GM12878 (cell line): ENCODE measurements around the gene ZNF763. TPM values are rescaled to one million over a fixed set of nuclear protein-coding genes. Genes with fewer than 3 reads are reported as not detected.

Experiments used
- ATAC-seq: fragments of 200-7000 bp; cut with Tn5 transposase; 3 replicates; pipeline ENCODE4 v1.9.1; 2020; ENCODE audit warnings: mild to moderate bottlenecking, moderate library complexity
- BruUV-seq: library from RNA; stranded (reverse); fragments of 400-500 nt; replicated peaks from 2 replicates; lab custom pipeline; 2021; lab: Mats Ljungman, UMichigan
- CTCF ChIA-PET: fragments of 300-600 bp; sonication (Branson Sonifier 250); formaldehyde crosslinking; extraction: SDS; loops from one replicate; lab custom pipeline; 2021; ENCODE audit warnings: inconsistent platforms; lab: Yijun Ruan, JAX
- POLR2A ChIA-PET: fragments of 350-600 bp; formaldehyde crosslinking; extraction: SDS; loops from one replicate; lab custom pipeline; 2021; ENCODE audit warnings: inconsistent platforms; lab: Charles Lee
- RAD21 ChIA-PET: fragments of 300-600 bp; sonication (Branson Sonifier 250); formaldehyde crosslinking; loops from one replicate; lab custom pipeline; 2023; ENCODE audit warnings: antibody characterized with exemption; ENCODE audit not compliant: unreplicated experiment; lab: Charles Lee
- SMC1A ChIA-PET: fragments of 300-600 bp; sonication (Branson Sonifier 250); formaldehyde crosslinking; loops from one replicate; lab custom pipeline; 2023; ENCODE audit not compliant: unreplicated experiment, uncharacterized antibody; lab: Charles Lee
- DNase-seq: peaks from one replicate; pipeline ENCODE4 v3.0.0-alpha.2; 2011; ENCODE audit warnings: low read depth, low spot score
- FAIRE-seq: peaks from 3 replicates; lab custom pipeline; 2011; peaks lifted over from hg19 to GRCh38; lab: Jason Lieb, UNC
- H2AFZ ChIP-seq: 2 replicates; pipeline ENCODE4 v1.6.0; 2011; ENCODE audit warnings: low read depth, low read length, control low read depth; ENCODE audit not compliant: control insufficient read depth
- H3K27ac ChIP-seq: 2 replicates; pipeline ENCODE4 v1.5.1; 2011; ENCODE audit warnings: control low read depth; ENCODE audit not compliant: control insufficient read depth, insufficient read depth
- H3K27me3 ChIP-seq, 2 experiments: replicated peaks in 1 of 2; 2 replicates each; pipeline versions ENCODE4 v1.6.0 to v1.6.1; 2011; ENCODE audit warnings: low read length in 1 of 2; ENCODE audit not compliant: control insufficient read depth in 2 of 2, insufficient read depth in 2 of 2
- H3K36me3 ChIP-seq, 2 experiments: 2 replicates each; pipeline ENCODE4 v1.5.1; 2011; ENCODE audit warnings: low read length in 1 of 2; ENCODE audit not compliant: control insufficient read depth in 2 of 2, insufficient read depth in 2 of 2
- H3K4me1 ChIP-seq: 2 replicates; pipeline ENCODE4 v1.6.1; 2011; ENCODE audit warnings: mild to moderate bottlenecking, low read length, moderate library complexity, mixed read lengths; ENCODE audit not compliant: control insufficient read depth, insufficient read depth
- H3K4me2 ChIP-seq: 2 replicates; pipeline ENCODE4 v1.6.0; 2011; ENCODE audit warnings: control low read depth; ENCODE audit not compliant: control insufficient read depth, insufficient read depth
- H3K4me3 ChIP-seq: fragments of 200-600 bp; sonication (generic); 2 replicates; pipeline ENCODE4 v1.5.1; 2016
- H3K79me2 ChIP-seq: 2 replicates; pipeline ENCODE4 v1.6.0; 2011; ENCODE audit warnings: low read length; ENCODE audit not compliant: control insufficient read depth, insufficient read depth
- H3K9ac ChIP-seq: 2 replicates; pipeline ENCODE4 v1.8.0; 2011; ENCODE audit warnings: low read length, control low read depth, mixed read lengths; ENCODE audit not compliant: control insufficient read depth, insufficient read depth
- H3K9me3 ChIP-seq: replicated peaks from 3 replicates; pipeline ENCODE4 v1.5.1; 2011; ENCODE audit warnings: mild to moderate bottlenecking, low read length; ENCODE audit not compliant: control insufficient read depth, insufficient read depth
- H4K20me1 ChIP-seq: 2 replicates; pipeline ENCODE4 v1.6.0; 2011; ENCODE audit not compliant: control insufficient read depth, insufficient read depth
- ASH2L ChIP-seq: fragments of 300-600, 200-600 bp; sonication (generic); IDR thresholded peaks from 2 replicates; pipeline ENCODE4 v1.6.1; 2017; ENCODE audit warnings: low read depth, mild to moderate bottlenecking, borderline replicate concordance
- HDAC2 ChIP-seq: fragments of 200-600 bp; sonication (generic); IDR thresholded peaks from 2 replicates; pipeline ENCODE4 v1.6.1; 2017
- RFX5 ChIP-seq: IDR thresholded peaks from 2 replicates; pipeline ENCODE4 v1.6.1; 2011; ENCODE audit warnings: low read depth, low read length, improper control_type of control experiment
- RUNX3 ChIP-seq: IDR thresholded peaks from 2 replicates; pipeline ENCODE4 v1.6.1; 2012; ENCODE audit warnings: low read length, inconsistent platforms
- SPI1 ChIP-seq: IDR thresholded peaks from 2 replicates; pipeline ENCODE4 v1.6.1; 2011; ENCODE audit warnings: low read depth, mild to moderate bottlenecking, low read length, moderate library complexity, borderline replicate concordance; ENCODE audit not compliant: insufficient read depth
- SUZ12 ChIP-seq: fragments of 200-600 bp; sonication (generic); IDR thresholded peaks from one replicate; pipeline ENCODE4 v1.6.1; 2018; ENCODE audit warnings: antibody characterized with exemption, mild to moderate bottlenecking; ENCODE audit not compliant: unreplicated experiment
- ZBTB40 ChIP-seq: fragments of 450-650 bp; IDR thresholded peaks from 2 replicates; pipeline ENCODE4 v1.6.1; 2016; ENCODE audit warnings: mild to moderate bottlenecking, moderate library complexity, borderline replicate concordance
- ZNF24 ChIP-seq: fragments of 450-650 bp; IDR thresholded peaks from 2 replicates; pipeline ENCODE4 v1.6.1; 2017; ENCODE audit warnings: antibody characterized with exemption, mild to moderate bottlenecking
- ZNF384 ChIP-seq: IDR thresholded peaks from 2 replicates; pipeline ENCODE4 v1.6.1; 2012; ENCODE audit warnings: low read depth, mild to moderate bottlenecking, low read length, improper control_type of control experiment, borderline replicate concordance
- WGBS: methylation state at CpG from one replicate; pipeline ENCODE4 v1.1.6; 2016; ENCODE audit warnings: low lambda C conversion rate; ENCODE audit not compliant: insufficient replicate concordance, insufficient coverage; ENCODE audit errors: missing lambda C conversion rate; 5-methylcytosine and 5-hydroxymethylcytosine counted together
- in situ Hi-C: fragments of 300-500 bp; cut with MboI; formaldehyde crosslinking; loops from 9 replicates; pipeline ENCODE4 v1.14.3; 2018; ENCODE audit warnings: mixed read lengths
- intact Hi-C: fragments of 100-400 bp; cut with micrococcal nuclease; formaldehyde crosslinking; loops from one replicate; pipeline ENCODE4 v1.14.2; 2022; ENCODE audit not compliant: unreplicated experiment
- polyA plus RNA-seq, 11 experiments: library from polyadenylated mRNA; depleted of rRNA in 4 of 11; unstranded in 6 of 11; stranded (reverse) in 5 of 11; fragments of >200 nt; fragmentation: Nextera tagmentation in 4 of 11; fragmentation: Illumina TruSeq in 1 of 11; extraction: Ambion mirVana in 4 of 11; extraction: Trizol in 1 of 11; gene quantifications; 1 replicate in 1 of 11; 2 replicates in 10 of 11; pipeline versions ENCODE4 v1.2.1 to v1.2.3, GENCODE V29; 2011 to 2016; ENCODE audit warnings: inconsistent platforms in 2 of 11, missing spikeins in 2 of 11, low read depth in 1 of 11
- total RNA-seq, 4 experiments: library from RNA; depleted of rRNA in 3 of 4; stranded (reverse); fragments of >200 nt in 3 of 4; fragmentation: Illumina TruSeq in 1 of 4; extraction: Trizol in 1 of 4; gene quantifications; 2 replicates each; pipeline versions ENCODE4 v1.2.1 to v1.2.3, GENCODE V29; 2013 to 2021
- TF ChIP-seq, protein P1 (sequence below): IDR thresholded peaks from 2 replicates; pipeline ENCODE4 v1.6.1; 2012; ENCODE audit warnings: low read depth, low read length, improper control_type of control experiment

The ZNF763 gene
- total and polyA plus RNA-seq, 10 of the 15 experiments (the other 5 are each of a cell fraction or from before 2014, with no cell fraction given): 0.62 to 1.8 (median 1.1) TPM

- TF ChIP-seq SUZ12 (no peak), HDAC2 (no peak)
These were observed 363 bp upstream of the ZNF763 start (continued) for GRCh38 chr19:11964496-11964857.

DNA sequence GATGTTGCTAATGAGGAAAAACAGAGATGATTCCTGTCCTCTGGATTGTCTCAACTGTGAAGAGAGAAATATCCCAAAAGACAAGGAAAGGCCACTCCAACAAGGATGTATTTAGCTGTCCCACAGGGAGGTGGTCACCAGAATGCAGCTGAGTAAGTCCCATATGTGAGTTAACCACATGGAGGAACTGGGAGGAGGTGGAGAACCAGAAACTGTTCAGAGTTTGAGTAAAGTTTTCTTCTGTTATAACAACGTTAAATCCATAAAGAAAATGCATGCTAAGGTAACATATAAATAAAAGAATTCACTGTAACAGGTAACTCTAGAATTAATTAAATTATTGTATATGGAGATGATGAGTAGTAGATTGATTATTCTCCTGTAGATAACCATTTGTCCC is 5.3 kb downstream of the ZNF763 start:
- H3K27ac ChIP-seq: no peak overlapping the region
- RAD21 ChIA-PET: no interaction called here

More for the DNA sequence above, 5.3 kb downstream of the ZNF763 start:
- H3K4me1 ChIP-seq: no peaks in the 10 kb centered on the region
- FAIRE-seq: no peak
- H3K79me2 ChIP-seq: no peaks in the 10 kb centered on the region
- no peak for ATAC-seq
- peak; percentile 31; the same call in 1 of the 2 replicates for TF ChIP-seq RUNX3
- TF ChIP-seq ASH2L: no peak
- no peak for TF ChIP-seq HDAC2
- peak; percentile 45; the same call in 1 of the 2 replicates for TF ChIP-seq SPI1
- TF ChIP-seq, protein P1, sequence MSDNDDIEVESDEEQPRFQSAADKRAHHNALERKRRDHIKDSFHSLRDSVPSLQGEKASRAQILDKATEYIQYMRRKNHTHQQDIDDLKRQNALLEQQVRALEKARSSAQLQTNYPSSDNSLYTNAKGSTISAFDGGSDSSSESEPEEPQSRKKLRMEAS: no peak
- TF ChIP-seq RFX5: no peak
- no peak for TF ChIP-seq ZNF384
- TF ChIP-seq ZNF24: no peak
- peak; percentile 54; the same call in 1 of the 2 replicates for TF ChIP-seq ZBTB40
- CTCF ChIA-PET: interaction anchor here (1.0 to 1.6 kb wide), 2 partner anchors 13 to 90 kb away, joined by 4 read pairs; no protein-coding TSS in a partner anchor
- H3K27me3 ChIP-seq: no peaks in the 10 kb centered on the region
- intact Hi-C loops: no loop called here
- no peak overlapping the region for H3K4me2 ChIP-seq
- no peak overlapping the region for H3K4me3 ChIP-seq
- POLR2A ChIA-PET: no interaction called here
- H3K9me3 ChIP-seq: peaks cover 2% of the 10 kb centered on the region; the same call in 2 of the 3 replicates
- no peak overlapping the region for H2AFZ ChIP-seq
- 56% methylated on average over 1 of the region's 1 CpG for WGBS
- no peaks in the 10 kb centered on the region for H4K20me1 ChIP-seq
- no peaks in the 10 kb centered on the region for H3K36me3 ChIP-seq
- BruUV-seq: no TSS peak
- H3K9ac ChIP-seq: no peak overlapping the region
- SMC1A ChIA-PET: no interaction called here
- DNase-seq: no peak
- in situ Hi-C loops: no loop called here
